Activated naive CD4-positive, alpha-beta T cell treated with anti-CD3 and anti-CD28 coated beads, Interleukin-2, amount 50 U/mL, for 72 hours (primary cell): ENCODE results near the gene NSMCE1. TPM values are rescaled to one million over a fixed set of nuclear protein-coding genes. Genes with fewer than 3 reads are reported as not detected.

Experiments
- ATAC-seq, 2 donors: fragments of 150-1000 bp; cut with Tn5 transposase; 2 replicates each; pipeline ENCODE4 v1.10.0; 2021; ENCODE audit warnings: mild to moderate bottlenecking in 2 of 2, moderate library complexity in 2 of 2
- DNase-seq, 2 donors: peaks; one replicate each; pipeline ENCODE4 v3.0.0; 2021 to 2022; ENCODE audit warnings: low spot score in 2 of 2
- H3K27ac Mint-ChIP-seq, 2 donors: one replicate each; pipeline ENCODE4 v1.8.0; 2022; ENCODE audit warnings: mild to moderate bottlenecking in 2 of 2, mixed read lengths in 2 of 2
- H3K36me3 Mint-ChIP-seq, 2 donors: one replicate each; pipeline ENCODE4 v1.8.0; 2022; ENCODE audit warnings: mixed read lengths in 2 of 2
- H3K9me3 Mint-ChIP-seq, 2 donors: one replicate each; pipeline ENCODE4 v1.8.0; 2022; ENCODE audit warnings: mixed read lengths in 2 of 2
- total RNA-seq, 2 donors: library from RNA; stranded (reverse); gene quantifications; one replicate each; pipeline ENCODE4 v1.2.3, GENCODE V29; 2022

The NSMCE1 gene
- total RNA-seq, 2 donors from 2014 or later = 106 to 132 TPM

GRCh38 chr16:27222249-27223225 lies 46.0 kb downstream of the NSMCE1 start:
- Mint-ChIP-seq H3K36me3 (peaks cover 0 to 11% of the 10 kb centered on the region in 2 donors), H3K27ac (peak overlapping the region; percentile 64 to 72), H3K9me3 (no peaks in the 10 kb centered on the region)
- DNase-seq = no peak
- ATAC-seq = no peak

- H3K36me3 Mint-ChIP-seq = peaks cover 0 to 11% of the 10 kb centered on the region in 2 donors
- peak overlapping the region; percentile 64 to 72 for H3K27ac Mint-ChIP-seq
- H3K9me3 Mint-ChIP-seq = no peaks in the 10 kb centered on the region
- DNase-seq = no peak
- no peak for ATAC-seq
Measured at GRCh38 chr16:27221576-27222248, 46.9 kb downstream of the NSMCE1 start.

GRCh38 chr16:27220991-27221390 lies 47.6 kb downstream of the NSMCE1 start:
- ATAC-seq = no peak
- H3K9me3 Mint-ChIP-seq = no peaks in the 10 kb centered on the region
- DNase-seq = no peak
- peaks cover 0 to 7% of the 10 kb centered on the region in 2 donors for H3K36me3 Mint-ChIP-seq
- peak overlapping the region in 1 of 2 donors; percentile 41 for H3K27ac Mint-ChIP-seq

GRCh38 chr16:27220527-27220926 lies 48.0 kb downstream of the NSMCE1 start:
- DNase-seq = no peak
- H3K36me3 Mint-ChIP-seq = peaks cover 0 to 4% of the 10 kb centered on the region in 2 donors
- H3K27ac Mint-ChIP-seq = no peak overlapping the region
- no peak for ATAC-seq
- no peaks in the 10 kb centered on the region for H3K9me3 Mint-ChIP-seq

- ATAC-seq (no peak), DNase-seq (no peak)
- Mint-ChIP-seq H3K27ac (peak overlapping the region in 1 of 2 donors; percentile 55), H3K36me3 (peaks cover 0 to 4% of the 10 kb centered on the region in 2 donors), H3K9me3 (no peaks in the 10 kb centered on the region)
Measured at GRCh38 chr16:27220120-27220519, 48.5 kb downstream of the NSMCE1 start.

- Mint-ChIP-seq H3K9me3 (no peaks in the 10 kb centered on the region), H3K36me3 (peaks cover 0 to 4% of the 10 kb centered on the region in 2 donors), H3K27ac (no peak overlapping the region)
- ATAC-seq (no peak), DNase-seq (no peak)
Measured at GRCh38 chr16:27219161-27219560, 49.4 kb downstream of the NSMCE1 start.

- Mint-ChIP-seq H3K9me3 (no peaks in the 10 kb centered on the region), H3K36me3 (peaks cover 0 to under 1% of the 10 kb centered on the region in 2 donors), H3K27ac (peak overlapping the region in 1 of 2 donors; percentile 20)
- no peak for ATAC-seq
- no peak for DNase-seq
Measured at GRCh38 chr16:27218756-27219155, 49.8 kb downstream of the NSMCE1 start.

- no peaks in the 10 kb centered on the region for H3K9me3 Mint-ChIP-seq
- no peak for DNase-seq
- H3K36me3 Mint-ChIP-seq = no peaks in the 10 kb centered on the region
- ATAC-seq = no peak
- H3K27ac Mint-ChIP-seq = peak overlapping the region in 1 of 2 donors; percentile 44
Measured at GRCh38 chr16:27217256-27217655, 51.3 kb downstream of the NSMCE1 start.

- DNase-seq = no peak
- ATAC-seq = no peak
- Mint-ChIP-seq H3K27ac (peak overlapping the region; percentile 9 to 53), H3K36me3 (no peaks in the 10 kb centered on the region), H3K9me3 (no peaks in the 10 kb centered on the region)
Measured at GRCh38 chr16:27216297-27216885, 52.2 kb downstream of the NSMCE1 start.

GRCh38 chr16:27215660-27216059 lies 52.9 kb downstream of the NSMCE1 start:
- H3K27ac Mint-ChIP-seq = peak overlapping the region; percentile 9 to 75
- H3K9me3 Mint-ChIP-seq = no peaks in the 10 kb centered on the region
- no peak for DNase-seq
- ATAC-seq = no peak
- H3K36me3 Mint-ChIP-seq = no peaks in the 10 kb centered on the region

- no peaks in the 10 kb centered on the region for H3K9me3 Mint-ChIP-seq
- no peak for ATAC-seq
- DNase-seq = no peak
- no peaks in the 10 kb centered on the region for H3K36me3 Mint-ChIP-seq
- no peak overlapping the region for H3K27ac Mint-ChIP-seq
Measured at GRCh38 chr16:27214084-27214961, 54.2 kb downstream of the NSMCE1 start.

GRCh38 chr16:27211026-27211425 lies 57.5 kb downstream of the NSMCE1 start:
- ATAC-seq (no peak), DNase-seq (no peak)
- no peak overlapping the region for H3K27ac Mint-ChIP-seq
- no peaks in the 10 kb centered on the region for H3K36me3 Mint-ChIP-seq
- no peaks in the 10 kb centered on the region for H3K9me3 Mint-ChIP-seq

GRCh38 chr16:27210174-27210573 lies 58.4 kb downstream of the NSMCE1 start:
- Mint-ChIP-seq H3K9me3 (no peaks in the 10 kb centered on the region), H3K27ac (no peak overlapping the region), H3K36me3 (no peaks in the 10 kb centered on the region)
- no peak for ATAC-seq
- DNase-seq = no peak

GRCh38 chr16:27209591-27209990 lies 59.0 kb downstream of the NSMCE1 start:
- ATAC-seq = no peak
- no peak for DNase-seq
- no peak overlapping the region for H3K27ac Mint-ChIP-seq
- H3K9me3 Mint-ChIP-seq = no peaks in the 10 kb centered on the region
- peaks cover under 1% of the 10 kb centered on the region in 2 donors for H3K36me3 Mint-ChIP-seq

GRCh38 chr16:27208796-27209195 lies 59.8 kb downstream of the NSMCE1 start:
- peaks cover 8% of the 10 kb centered on the region in 2 donors for H3K36me3 Mint-ChIP-seq
- DNase-seq = no peak
- no peak overlapping the region for H3K27ac Mint-ChIP-seq
- H3K9me3 Mint-ChIP-seq = no peaks in the 10 kb centered on the region
- no peak for ATAC-seq

GRCh38 chr16:27208081-27208680 lies 60.4 kb downstream of the NSMCE1 start:
- peaks cover 10 to 11% of the 10 kb centered on the region in 2 donors for H3K36me3 Mint-ChIP-seq
- DNase-seq = no peak
- H3K9me3 Mint-ChIP-seq = no peaks in the 10 kb centered on the region

More at GRCh38 chr16:27208081-27208680, 60.4 kb downstream of the NSMCE1 start:
- no peak overlapping the region for H3K27ac Mint-ChIP-seq
- no peak for ATAC-seq
